Measurements from ENCODE around the gene OSGEP. TPM values are rescaled to one million over a fixed set of nuclear protein-coding genes. Genes with fewer than 3 reads are reported as not detected.
A peak's percentile ranks its signal among the peaks of the same experiment; 100 is the strongest.

The OSGEP gene
- total RNA-seq, 1 experiment from 2014 or later, result 26.6 TPM

DNA sequence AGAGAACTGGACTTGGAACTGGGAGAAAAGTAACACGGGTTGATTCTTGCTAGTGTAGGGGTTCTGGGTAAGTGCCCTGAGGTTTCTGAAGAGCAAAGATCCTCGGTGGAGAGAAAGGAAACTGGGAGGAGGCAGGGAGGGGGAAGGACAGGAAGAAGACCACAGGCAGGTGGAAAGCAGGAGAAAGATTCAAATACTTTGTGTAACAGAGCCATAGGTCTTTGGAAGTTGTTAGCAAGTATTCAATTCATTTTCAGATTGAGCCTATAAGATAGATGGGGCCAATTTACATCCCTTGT is 15.9 kb upstream of the OSGEP start:
- no peak for ATAC-seq
- TF ChIP-seq, protein P1, sequence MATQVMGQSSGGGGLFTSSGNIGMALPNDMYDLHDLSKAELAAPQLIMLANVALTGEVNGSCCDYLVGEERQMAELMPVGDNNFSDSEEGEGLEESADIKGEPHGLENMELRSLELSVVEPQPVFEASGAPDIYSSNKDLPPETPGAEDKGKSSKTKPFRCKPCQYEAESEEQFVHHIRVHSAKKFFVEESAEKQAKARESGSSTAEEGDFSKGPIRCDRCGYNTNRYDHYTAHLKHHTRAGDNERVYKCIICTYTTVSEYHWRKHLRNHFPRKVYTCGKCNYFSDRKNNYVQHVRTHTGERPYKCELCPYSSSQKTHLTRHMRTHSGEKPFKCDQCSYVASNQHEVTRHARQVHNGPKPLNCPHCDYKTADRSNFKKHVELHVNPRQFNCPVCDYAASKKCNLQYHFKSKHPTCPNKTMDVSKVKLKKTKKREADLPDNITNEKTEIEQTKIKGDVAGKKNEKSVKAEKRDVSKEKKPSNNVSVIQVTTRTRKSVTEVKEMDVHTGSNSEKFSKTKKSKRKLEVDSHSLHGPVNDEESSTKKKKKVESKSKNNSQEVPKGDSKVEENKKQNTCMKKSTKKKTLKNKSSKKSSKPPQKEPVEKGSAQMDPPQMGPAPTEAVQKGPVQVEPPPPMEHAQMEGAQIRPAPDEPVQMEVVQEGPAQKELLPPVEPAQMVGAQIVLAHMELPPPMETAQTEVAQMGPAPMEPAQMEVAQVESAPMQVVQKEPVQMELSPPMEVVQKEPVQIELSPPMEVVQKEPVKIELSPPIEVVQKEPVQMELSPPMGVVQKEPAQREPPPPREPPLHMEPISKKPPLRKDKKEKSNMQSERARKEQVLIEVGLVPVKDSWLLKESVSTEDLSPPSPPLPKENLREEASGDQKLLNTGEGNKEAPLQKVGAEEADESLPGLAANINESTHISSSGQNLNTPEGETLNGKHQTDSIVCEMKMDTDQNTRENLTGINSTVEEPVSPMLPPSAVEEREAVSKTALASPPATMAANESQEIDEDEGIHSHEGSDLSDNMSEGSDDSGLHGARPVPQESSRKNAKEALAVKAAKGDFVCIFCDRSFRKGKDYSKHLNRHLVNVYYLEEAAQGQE (IDR thresholded peaks at IDR 0.05; ENCODE audit: insufficient read depth in 1 of 2, low read depth in 2 of 2, low read length in 1 of 2), result no peak
- TF ChIP-seq SIN3A (IDR thresholded peaks at IDR 0.05; ENCODE audit: borderline replicate concordance, insufficient read depth, low read depth, low read length) (no peak), TCF7L2 (IDR thresholded peaks at IDR 0.05; ENCODE audit: low read depth, low read length) (no peak), POLR2AphosphoS5 (IDR thresholded peaks at IDR 0.05; ENCODE audit: low read depth, low read length) (no peak)
- TF ChIP-seq, protein P2, sequence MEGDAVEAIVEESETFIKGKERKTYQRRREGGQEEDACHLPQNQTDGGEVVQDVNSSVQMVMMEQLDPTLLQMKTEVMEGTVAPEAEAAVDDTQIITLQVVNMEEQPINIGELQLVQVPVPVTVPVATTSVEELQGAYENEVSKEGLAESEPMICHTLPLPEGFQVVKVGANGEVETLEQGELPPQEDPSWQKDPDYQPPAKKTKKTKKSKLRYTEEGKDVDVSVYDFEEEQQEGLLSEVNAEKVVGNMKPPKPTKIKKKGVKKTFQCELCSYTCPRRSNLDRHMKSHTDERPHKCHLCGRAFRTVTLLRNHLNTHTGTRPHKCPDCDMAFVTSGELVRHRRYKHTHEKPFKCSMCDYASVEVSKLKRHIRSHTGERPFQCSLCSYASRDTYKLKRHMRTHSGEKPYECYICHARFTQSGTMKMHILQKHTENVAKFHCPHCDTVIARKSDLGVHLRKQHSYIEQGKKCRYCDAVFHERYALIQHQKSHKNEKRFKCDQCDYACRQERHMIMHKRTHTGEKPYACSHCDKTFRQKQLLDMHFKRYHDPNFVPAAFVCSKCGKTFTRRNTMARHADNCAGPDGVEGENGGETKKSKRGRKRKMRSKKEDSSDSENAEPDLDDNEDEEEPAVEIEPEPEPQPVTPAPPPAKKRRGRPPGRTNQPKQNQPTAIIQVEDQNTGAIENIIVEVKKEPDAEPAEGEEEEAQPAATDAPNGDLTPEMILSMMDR (IDR thresholded peaks at IDR 0.05), result no peak
- intact Hi-C loops (cut with micrococcal nuclease; ENCODE audit: unreplicated experiment) (loop anchor here (5.0 kb wide), 1 partner anchor 137 kb away; no protein-coding TSS in a partner anchor), in situ Hi-C loops (cut with HindIII; ENCODE audit: low pct_unique_long_range_greater_than_20kb, low sequenced_read_pairs) (no loop called here)
- Histone ChIP-seq H3K36me3 (ENCODE audit: control insufficient read depth, insufficient read depth, low read length) (peaks cover 4% of the 10 kb centered on the region), H3K27me3 (ENCODE audit: control insufficient read depth, insufficient read depth, low read length) (no peaks in the 10 kb centered on the region), H3K9me3 (ENCODE audit: control insufficient read depth, insufficient read depth, low read depth, low read length) (no peaks in the 10 kb centered on the region), H3K27ac (ENCODE audit: low read length) (peak overlapping the region; percentile 74), H3K4me1 (ENCODE audit: control insufficient read depth, insufficient read depth, low read length) (peaks cover 3% of the 10 kb centered on the region), H3K4me3 (ENCODE audit: low read depth in 2 of 2, low read length in 2 of 2) (peak overlapping the region; percentile 82 to 96)
- ChIA-PET POLR2A (no interaction called here), CTCF (no interaction called here)
- DNase-seq (ENCODE audit: low read depth, low spot score), result no peak
- BruUV-seq (replicated peaks), result no TSS peak

DNA sequence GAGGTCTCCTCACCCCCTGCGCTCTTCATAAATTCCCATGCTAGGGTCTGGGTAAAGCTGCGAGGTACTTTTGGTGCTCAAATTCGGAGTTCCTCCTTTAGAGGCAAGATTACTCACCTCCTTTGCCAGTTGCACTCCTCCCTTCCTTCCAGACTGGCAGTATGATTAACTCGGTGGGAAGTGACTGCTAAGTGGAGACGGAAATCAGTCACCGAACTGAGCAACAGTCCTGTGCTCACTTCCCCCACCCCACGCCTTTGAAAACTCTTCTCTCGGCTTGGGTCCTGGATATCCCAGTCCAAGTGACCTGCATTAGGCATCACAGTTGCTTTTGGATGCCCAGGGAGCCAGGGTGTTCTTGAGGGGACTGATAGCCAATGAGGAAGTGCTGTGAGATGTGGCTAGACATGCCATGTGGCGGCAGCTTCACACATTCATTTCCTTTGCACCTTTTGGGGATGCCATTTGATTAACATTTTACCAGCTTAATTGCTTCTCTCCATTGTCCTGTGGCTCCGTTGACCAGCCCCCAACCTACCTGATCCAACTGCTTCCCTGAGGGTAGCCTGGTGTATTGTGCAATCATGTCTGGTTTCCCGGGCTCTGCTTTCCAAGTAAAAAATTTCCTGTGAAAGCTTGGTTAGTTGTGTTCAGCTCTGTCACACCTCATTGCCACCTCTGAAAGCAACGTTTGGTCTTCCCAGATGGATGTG is 15.4 kb upstream of the OSGEP start:
- no TSS peak for BruUV-seq (replicated peaks)
- CTCF ChIA-PET, result no interaction called here
- in situ Hi-C loops (cut with HindIII; ENCODE audit: low pct_unique_long_range_greater_than_20kb, low sequenced_read_pairs) (no loop called here), intact Hi-C loops (cut with micrococcal nuclease; ENCODE audit: unreplicated experiment) (loop anchor here (5.0 kb wide), 1 partner anchor 137 kb away; no protein-coding TSS in a partner anchor)
- no peaks in the 10 kb centered on the region for H3K27me3 ChIP-seq (ENCODE audit: control insufficient read depth, insufficient read depth, low read length)
- peak overlapping the region; percentile 74 for H3K27ac ChIP-seq (ENCODE audit: low read length)
- TF ChIP-seq SIN3A (IDR thresholded peaks at IDR 0.05; ENCODE audit: borderline replicate concordance, insufficient read depth, low read depth, low read length) (no peak), POLR2AphosphoS5 (IDR thresholded peaks at IDR 0.05; ENCODE audit: low read depth, low read length) (no peak), TCF7L2 (IDR thresholded peaks at IDR 0.05; ENCODE audit: low read depth, low read length) (no peak)
- TF ChIP-seq, protein P1 (IDR thresholded peaks at IDR 0.05; ENCODE audit: insufficient read depth in 1 of 2, low read depth in 2 of 2, low read length in 1 of 2), result no peak
- TF ChIP-seq, protein P2 (IDR thresholded peaks at IDR 0.05), result no peak
- no peaks in the 10 kb centered on the region for H3K9me3 ChIP-seq (ENCODE audit: control insufficient read depth, insufficient read depth, low read depth, low read length)
- H3K4me1 ChIP-seq (ENCODE audit: control insufficient read depth, insufficient read depth, low read length), result peaks cover 3% of the 10 kb centered on the region
- ATAC-seq, result peak; percentile 55
- POLR2A ChIA-PET, result interaction anchor here (0.9 to 1.1 kb wide), 2 partner anchors 9 to 127 kb away, joined by 3 to 4 read pairs; partner anchors contain the start of genes PARP2 and PIP4P1
- H3K36me3 ChIP-seq (ENCODE audit: control insufficient read depth, insufficient read depth, low read length), result peaks cover 4% of the 10 kb centered on the region
- peak; percentile 63 for DNase-seq (ENCODE audit: low read depth, low spot score)
- peak overlapping the region; percentile 82 to 96 for H3K4me3 ChIP-seq (ENCODE audit: low read depth in 2 of 2, low read length in 2 of 2)

Measured in Panc1 (cell line).